Brain microvascular endothelial cell (primary cell): ENCODE measurements around the gene MACROD2.
"Not testable (repeated sequence)": the region's sequence is repeated elsewhere in the genome, so short reads cannot be mapped to it uniquely, and the experiment has no call there.

Experiments
- DNase-seq: peaks from one replicate; pipeline ENCODE4 v3.0.0-alpha.2; 2020
- H3K27ac ChIP-seq: fragments of 250-450 bp; sonication (Bioruptor Pico); 2 replicates; pipeline ENCODE4 v1.5.1; 2020; ENCODE audit warnings: mild to moderate bottlenecking, moderate library complexity
- H3K27me3 ChIP-seq: fragments of 250-450 bp; sonication (Bioruptor Pico); replicated peaks from 2 replicates; pipeline ENCODE4 v1.5.1; 2020; ENCODE audit warnings: mild to moderate bottlenecking
- H3K36me3 ChIP-seq: fragments of 250-450 bp; sonication (Bioruptor Pico); replicated peaks from 2 replicates; pipeline ENCODE4 v1.5.1; 2020; ENCODE audit warnings: mild to moderate bottlenecking
- H3K4me3 ChIP-seq: 2 replicates; pipeline ENCODE4 v1.5.1; 2011; ENCODE audit warnings: low read depth, mild to moderate bottlenecking, control low read depth, low read length, moderate library complexity
- in situ Hi-C: cut with HindIII; loops from 2 replicates; pipeline ENCODE4 v1.10.0; 2017; ENCODE audit warnings: low sequenced_read_pairs, low pct_ligation_motif_present
- TF ChIP-seq, protein P1 (sequence below): IDR thresholded peaks from 2 replicates; pipeline ENCODE4 v1.5.1; 2011; ENCODE audit warnings: low read depth, mild to moderate bottlenecking, moderate library complexity, low read length, control low read depth, inconsistent platforms; ENCODE audit errors: missing control alignments

Gene MACROD2

DNA sequence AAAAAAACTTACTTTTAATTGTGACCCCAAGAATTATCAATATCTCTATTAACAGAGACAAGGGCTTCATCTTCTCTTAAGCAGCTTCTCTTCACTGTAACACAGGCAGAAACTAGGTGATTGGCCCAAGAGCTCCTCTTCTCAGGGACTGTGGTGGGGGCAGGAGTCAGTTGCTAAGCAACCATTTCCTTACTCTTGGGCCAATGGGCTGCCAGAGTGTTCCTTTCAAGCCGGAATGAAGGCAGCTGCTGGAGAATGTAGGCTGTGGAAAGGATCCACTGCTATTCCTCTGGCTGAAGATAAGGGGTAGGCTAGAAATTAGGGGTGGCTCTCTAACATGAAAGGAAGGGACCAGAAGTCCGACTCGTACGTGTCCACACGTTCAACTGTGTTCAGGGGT lies 4.9 kb upstream of the MACROD2 start, which contains the start of gene SEL1L2:
Gene SEL1L2 (minus strand): TSS at position 150 of the 400 bp plus-strand sequence. CDS start 80 bp downstream, at position 70.
- no peak for DNase-seq
- TF ChIP-seq, protein P1, sequence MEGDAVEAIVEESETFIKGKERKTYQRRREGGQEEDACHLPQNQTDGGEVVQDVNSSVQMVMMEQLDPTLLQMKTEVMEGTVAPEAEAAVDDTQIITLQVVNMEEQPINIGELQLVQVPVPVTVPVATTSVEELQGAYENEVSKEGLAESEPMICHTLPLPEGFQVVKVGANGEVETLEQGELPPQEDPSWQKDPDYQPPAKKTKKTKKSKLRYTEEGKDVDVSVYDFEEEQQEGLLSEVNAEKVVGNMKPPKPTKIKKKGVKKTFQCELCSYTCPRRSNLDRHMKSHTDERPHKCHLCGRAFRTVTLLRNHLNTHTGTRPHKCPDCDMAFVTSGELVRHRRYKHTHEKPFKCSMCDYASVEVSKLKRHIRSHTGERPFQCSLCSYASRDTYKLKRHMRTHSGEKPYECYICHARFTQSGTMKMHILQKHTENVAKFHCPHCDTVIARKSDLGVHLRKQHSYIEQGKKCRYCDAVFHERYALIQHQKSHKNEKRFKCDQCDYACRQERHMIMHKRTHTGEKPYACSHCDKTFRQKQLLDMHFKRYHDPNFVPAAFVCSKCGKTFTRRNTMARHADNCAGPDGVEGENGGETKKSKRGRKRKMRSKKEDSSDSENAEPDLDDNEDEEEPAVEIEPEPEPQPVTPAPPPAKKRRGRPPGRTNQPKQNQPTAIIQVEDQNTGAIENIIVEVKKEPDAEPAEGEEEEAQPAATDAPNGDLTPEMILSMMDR, result no peak
- H3K36me3 ChIP-seq, result no peaks in the 10 kb centered on the region
- no peaks in the 10 kb centered on the region for H3K27me3 ChIP-seq
- no peak within 1 kb of the TSS for H3K27ac ChIP-seq
- in situ Hi-C loops, result no loop called here
- H3K4me3 ChIP-seq, result no peak within 1 kb of the TSS

DNA sequence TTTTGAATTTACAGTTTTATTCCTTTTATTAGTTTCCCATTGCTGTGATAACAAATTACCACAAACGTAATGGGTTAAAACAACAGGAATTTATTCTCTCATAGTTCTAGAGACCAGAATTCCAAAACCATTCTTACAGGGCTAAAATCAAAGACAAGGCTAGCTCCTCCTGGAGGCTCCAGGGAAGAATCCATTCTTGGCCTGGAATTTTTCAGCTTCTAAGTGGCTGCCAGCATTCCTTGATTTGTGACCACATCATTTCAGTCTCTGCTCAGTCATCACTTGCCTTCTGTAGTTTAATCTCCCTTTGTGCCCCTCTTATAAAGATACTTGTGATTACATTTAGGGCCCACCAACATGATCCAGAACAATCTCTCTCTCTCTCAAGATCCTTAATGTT lies 4.0 kb upstream of the MACROD2 start:
- in situ Hi-C loops, result no loop called here
- TF ChIP-seq, protein P1, result no peak
- no peak for DNase-seq
- no peak overlapping the region for H3K27ac ChIP-seq
- no peaks in the 10 kb centered on the region for H3K27me3 ChIP-seq
- no peaks in the 10 kb centered on the region for H3K36me3 ChIP-seq
- H3K4me3 ChIP-seq, result no peak overlapping the region

DNA sequence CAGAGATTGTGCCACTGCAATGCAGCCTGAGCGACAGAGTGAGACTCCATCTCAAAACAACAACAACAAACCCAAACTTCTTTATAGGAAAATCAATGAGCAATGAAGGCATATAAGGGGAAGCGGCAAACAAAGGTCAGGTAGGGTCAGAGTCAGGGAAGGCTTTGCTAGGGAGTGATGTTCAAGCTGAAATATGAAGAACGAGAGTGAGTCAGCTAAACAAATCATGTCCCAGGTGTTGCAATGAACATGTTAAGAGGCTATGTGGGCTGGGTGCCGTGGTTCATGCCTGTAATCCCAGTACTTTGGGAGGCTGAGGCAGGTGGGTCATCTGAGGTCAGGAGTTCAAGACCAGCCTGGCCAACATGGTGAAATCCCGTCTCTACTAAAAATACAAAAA lies 3.4 kb upstream of the MACROD2 start:
- in situ Hi-C loops, H3K27me3 ChIP-seq: not testable (repeated sequence)

DNA sequence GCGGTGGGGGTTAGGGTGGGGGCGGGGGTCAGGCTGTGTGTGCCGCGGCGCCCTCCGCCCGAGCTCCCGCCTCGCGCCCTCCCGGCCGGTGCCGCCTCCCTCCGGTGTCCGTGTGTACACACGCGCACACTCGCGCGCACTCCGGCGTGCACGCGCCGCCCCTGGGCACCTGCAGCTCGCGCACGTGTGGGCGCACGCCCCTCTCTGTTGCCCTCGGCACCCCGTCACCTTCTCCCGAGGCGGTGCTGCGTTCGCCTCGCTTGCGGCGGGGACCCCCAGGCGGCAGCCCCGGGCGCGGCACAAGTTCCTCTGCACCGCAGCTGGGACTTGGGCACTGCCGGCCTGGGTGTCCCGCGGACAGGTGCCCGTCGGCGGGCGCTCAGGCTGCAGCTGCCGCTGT lies 525 bp downstream of the MACROD2 start:
- in situ Hi-C loops, result no loop called here
- H3K4me3 ChIP-seq, result peak overlapping the region; percentile 66
- TF ChIP-seq, protein P1, result no peak

More for the DNA sequence above, 3.4 kb upstream of the MACROD2 start:
- DNase-seq, H3K27ac ChIP-seq, H3K4me3 ChIP-seq, H3K36me3 ChIP-seq: not testable (repeated sequence)

DNA sequence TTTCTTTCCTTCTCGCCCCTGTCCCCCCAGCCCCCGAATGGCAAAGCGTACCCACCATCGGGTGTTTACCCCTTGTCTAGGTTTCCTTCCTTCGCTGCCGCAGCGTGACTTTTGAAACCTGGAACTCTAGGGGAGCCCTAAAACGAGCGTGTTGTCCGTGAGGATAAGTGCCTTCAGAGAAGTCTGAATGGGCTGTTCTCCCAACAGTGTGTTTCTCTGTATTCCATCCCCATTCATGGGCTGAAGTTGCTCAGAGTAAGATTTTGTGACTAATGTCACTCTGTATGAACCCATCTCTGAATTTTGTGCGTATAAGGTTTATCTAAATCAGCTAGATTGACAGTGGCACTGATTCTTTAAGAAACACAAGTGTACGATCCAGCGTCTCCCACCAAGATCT lies 949 bp downstream of the MACROD2 start:
- in situ Hi-C loops, result no loop called here
- DNase-seq, result no peak
- peak overlapping the region; percentile 66 for H3K4me3 ChIP-seq

More for the DNA sequence above, 525 bp downstream of the MACROD2 start:
- Histone ChIP-seq H3K27me3 (no peaks in the 10 kb centered on the region), H3K36me3 (no peaks in the 10 kb centered on the region), H3K27ac (no peak overlapping the region)
- no peak for DNase-seq

DNA sequence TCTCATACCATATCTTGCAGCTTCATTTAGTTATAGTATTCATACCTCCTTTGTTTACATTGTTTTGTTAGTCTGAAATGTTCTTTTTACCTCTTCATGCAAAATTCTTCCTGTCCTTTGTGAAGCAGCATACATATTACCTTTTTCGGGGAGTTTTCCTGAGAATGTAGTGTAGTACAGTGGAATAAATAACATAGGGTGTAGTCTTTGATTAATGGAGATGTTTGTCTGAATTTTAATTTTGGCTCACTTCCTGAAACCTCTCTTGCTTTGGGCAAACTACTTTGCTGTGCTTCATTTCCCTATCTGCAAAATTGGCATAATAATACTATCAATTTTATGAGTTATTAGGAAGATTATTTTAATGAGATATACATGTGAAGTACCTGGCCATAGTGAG lies 5.6 kb downstream of the MACROD2 start:
- no peaks in the 10 kb centered on the region for H3K36me3 ChIP-seq
- DNase-seq, result no peak
- H3K27me3 ChIP-seq, result no peaks in the 10 kb centered on the region
- H3K27ac ChIP-seq, result no peak overlapping the region
- TF ChIP-seq, protein P1, result no peak
- H3K4me3 ChIP-seq, result no peak overlapping the region
- in situ Hi-C loops, result no loop called here

More for the DNA sequence above, 949 bp downstream of the MACROD2 start:
- Histone ChIP-seq H3K27me3 (no peaks in the 10 kb centered on the region), H3K27ac (no peak overlapping the region), H3K36me3 (no peaks in the 10 kb centered on the region)
- TF ChIP-seq, protein P1, result no peak
